Mucosa of rectum (tissue), 2 donors: ENCODE results near the gene TRIM15.
"Not testable (repeated sequence)": the region's sequence is repeated elsewhere in the genome, so short reads cannot be mapped to it uniquely, and the experiment has no call there.

Experiments used
- H3K27ac ChIP-seq, 2 donors: one replicate each; pipeline ENCODE4 v1.7.0; 2013; ENCODE audit warnings: inconsistent platforms in 2 of 2, low read depth in 2 of 2, low read length in 2 of 2
- H3K27me3 ChIP-seq, 2 donors: one replicate each; pipeline ENCODE4 v1.7.0; 2013; ENCODE audit warnings: low read length in 2 of 2; ENCODE audit not compliant: control insufficient read depth in 2 of 2, insufficient read depth in 2 of 2
- H3K36me3 ChIP-seq, 2 donors: one replicate each; pipeline ENCODE4 v1.7.0; 2013; ENCODE audit warnings: low read length in 2 of 2; ENCODE audit not compliant: control insufficient read depth in 2 of 2, insufficient read depth in 2 of 2
- H3K4me1 ChIP-seq, 2 donors: one replicate each; pipeline ENCODE4 v1.7.0; 2013; ENCODE audit warnings: low read length in 2 of 2, mild to moderate bottlenecking in 1 of 2; ENCODE audit not compliant: control insufficient read depth in 2 of 2, insufficient read depth in 2 of 2
- H3K4me3 ChIP-seq, 2 donors: one replicate each; pipeline ENCODE4 v1.7.0; 2013; ENCODE audit warnings: low read length in 2 of 2
- H3K9ac ChIP-seq, 2 donors: one replicate each; pipeline ENCODE4 v1.7.0; 2013; ENCODE audit warnings: low read length in 2 of 2, low read depth in 1 of 2, mild to moderate bottlenecking in 1 of 2
- H3K9me3 ChIP-seq, 2 donors: one replicate each; pipeline ENCODE4 v1.7.0; 2013; ENCODE audit warnings: low read length in 2 of 2; ENCODE audit not compliant: control insufficient read depth in 2 of 2
- donor health status: healthy.
- donor health status: Normal muscosa, but diverticular disease.

TRIM15 gene

GRCh38 chr6:30212865-30213666 lies 49.7 kb downstream of the TRIM15 start, which contains the start of gene TRIM26:
TSS of gene TRIM26 (minus strand) at chr6:30213406. CDS start at chr6:30199103, 14,303 bp downstream.
- Histone ChIP-seq H3K4me1 (peaks cover 21 to 28% of the 10 kb centered on the region in 2 donors), H3K9ac (peak within 1 kb of the TSS; percentile 99), H3K36me3 (no peaks in the 10 kb centered on the region), H3K4me3 (peak within 1 kb of the TSS; percentile 92 to 94), H3K27ac (peak within 1 kb of the TSS; percentile 99 to 100), H3K9me3 (no peaks in the 10 kb centered on the region), H3K27me3 (no peaks in the 10 kb centered on the region)

- H3K27ac ChIP-seq, result peak overlapping the region; percentile 99 to 100
- H3K27me3 ChIP-seq, result no peaks in the 10 kb centered on the region
- H3K9me3 ChIP-seq, result no peaks in the 10 kb centered on the region
- no peaks in the 10 kb centered on the region for H3K36me3 ChIP-seq
- peak overlapping the region; percentile 92 to 94 for H3K4me3 ChIP-seq
- peaks cover 19 to 24% of the 10 kb centered on the region in 2 donors for H3K4me1 ChIP-seq
- peak overlapping the region; percentile 99 for H3K9ac ChIP-seq
Measured at GRCh38 chr6:30213667-30213956, 50.3 kb downstream of the TRIM15 start.

- Histone ChIP-seq H3K9ac (peak overlapping the region; percentile 99), H3K4me1 (peaks cover 22 to 23% of the 10 kb centered on the region in 2 donors), H3K4me3 (peak overlapping the region; percentile 92 to 94), H3K36me3 (no peaks in the 10 kb centered on the region), H3K9me3 (no peaks in the 10 kb centered on the region), H3K27me3 (no peaks in the 10 kb centered on the region), H3K27ac (peak overlapping the region; percentile 99 to 100)
Measured at GRCh38 chr6:30213957-30214656, 50.8 kb downstream of the TRIM15 start.

- peak overlapping the region; percentile 99 to 100 for H3K27ac ChIP-seq
- peaks cover 22 to 23% of the 10 kb centered on the region in 2 donors for H3K4me1 ChIP-seq
- peak overlapping the region; percentile 99 for H3K9ac ChIP-seq
- no peaks in the 10 kb centered on the region for H3K9me3 ChIP-seq
- no peaks in the 10 kb centered on the region for H3K36me3 ChIP-seq
- H3K27me3 ChIP-seq, result no peaks in the 10 kb centered on the region
- H3K4me3 ChIP-seq, result peak overlapping the region; percentile 92 to 94
Measured at GRCh38 chr6:30214657-30214982, 51.3 kb downstream of the TRIM15 start.

- H3K4me3 ChIP-seq, result no peak overlapping the region
- no peaks in the 10 kb centered on the region for H3K36me3 ChIP-seq
- H3K9me3 ChIP-seq, result no peaks in the 10 kb centered on the region
- no peak overlapping the region for H3K27ac ChIP-seq
- peaks cover 16 to 19% of the 10 kb centered on the region in 2 donors for H3K4me1 ChIP-seq
- H3K9ac ChIP-seq, result no peak overlapping the region
- no peaks in the 10 kb centered on the region for H3K27me3 ChIP-seq
Measured at GRCh38 chr6:30216096-30216495, 52.8 kb downstream of the TRIM15 start.

GRCh38 chr6:30219244-30219643 lies 55.9 kb downstream of the TRIM15 start:
- H3K27ac ChIP-seq, result no peak overlapping the region
- no peaks in the 10 kb centered on the region for H3K27me3 ChIP-seq
- no peaks in the 10 kb centered on the region for H3K9me3 ChIP-seq
- H3K36me3 ChIP-seq, result no peaks in the 10 kb centered on the region
- H3K9ac ChIP-seq, result peak overlapping the region in 1 of 2 donors; percentile 8
- peaks cover 4 to 6% of the 10 kb centered on the region in 2 donors for H3K4me1 ChIP-seq
- H3K4me3 ChIP-seq, result no peak overlapping the region

GRCh38 chr6:30221395-30221794 lies 58.0 kb downstream of the TRIM15 start:
- not testable (repeated sequence) for H3K27me3 ChIP-seq, H3K9ac ChIP-seq, H3K9me3 ChIP-seq, H3K36me3 ChIP-seq, H3K4me3 ChIP-seq, H3K27ac ChIP-seq, H3K4me1 ChIP-seq

GRCh38 chr6:30221956-30222355 lies 58.6 kb downstream of the TRIM15 start:
- not testable (repeated sequence) for H3K4me3 ChIP-seq, H3K36me3 ChIP-seq, H3K9me3 ChIP-seq, H3K27ac ChIP-seq, H3K27me3 ChIP-seq, H3K4me1 ChIP-seq, H3K9ac ChIP-seq
